Upper lobe of right lung (tissue), 1 donor: ENCODE data around the gene ERFE. TPM values are rescaled to one million over a fixed set of nuclear protein-coding genes. Genes with fewer than 3 reads are reported as not detected.

Source experiments
- ATAC-seq: fragments of 200-7000 bp; cut with Tn5 transposase; one replicate; pipeline ENCODE4 v1.9.1; 2020; ENCODE audit warnings: mild to moderate bottlenecking, moderate library complexity
- DNase-seq: peaks from one replicate; pipeline ENCODE4 v3.0.0-alpha.2; 2020
- H3K27ac ChIP-seq: fragments of 200-600 bp; one replicate; pipeline ENCODE4 v1.8.0; 2022
- H3K27me3 ChIP-seq: fragments of 200-600 bp; one replicate; pipeline ENCODE4 v1.8.0; 2022; ENCODE audit warnings: mild to moderate bottlenecking
- H3K36me3 ChIP-seq: fragments of 200-600 bp; one replicate; pipeline ENCODE4 v1.8.0; 2022
- H3K4me1 ChIP-seq: fragments of 200-600 bp; one replicate; pipeline ENCODE4 v1.8.0; 2022
- H3K4me3 ChIP-seq: fragments of 200-600 bp; one replicate; pipeline ENCODE4 v1.8.0; 2022; ENCODE audit warnings: mild to moderate bottlenecking
- H3K9me3 ChIP-seq: fragments of 200-600 bp; one replicate; pipeline ENCODE4 v1.8.0; 2022
- CTCF ChIP-seq: fragments of 200-600 bp; IDR thresholded peaks from one replicate; pipeline ENCODE4 v1.8.0; 2022; ENCODE audit warnings: antibody characterized with exemption
- intact Hi-C: fragments of 100-400 bp; cut with DNase I; formaldehyde crosslinking; loops from one replicate; pipeline ENCODE4 v1.11.0; 2022
- total RNA-seq: library from RNA; stranded (reverse); fragmentation: NEBNext Ultra II Directional; extraction: Animal tissue kit (Norgen Biotek cat#: 25700); gene quantifications from one replicate; pipeline ENCODE4 v1.2.1, GENCODE V29; 2021
- donor health status: DM: no; HTN: yes; CAD: no; lungs with severe emphysema.

Gene ERFE
- total RNA-seq, 1 donor from 2014 or later = not detected

- DNase-seq = no peak
- no peak for ATAC-seq
- no peaks in the 10 kb centered on the region for H3K4me1 ChIP-seq
- intact Hi-C loops = no loop called here
- no peaks in the 10 kb centered on the region for H3K36me3 ChIP-seq
- no peak overlapping the region for H3K4me3 ChIP-seq
- TF ChIP-seq CTCF = no peak
- H3K27ac ChIP-seq = no peak overlapping the region
- peaks cover 21% of the 10 kb centered on the region for H3K27me3 ChIP-seq
- no peaks in the 10 kb centered on the region for H3K9me3 ChIP-seq
Measured at GRCh38 chr2:238121511-238122286, 37.1 kb upstream of the ERFE start.

- H3K9me3 ChIP-seq = no peaks in the 10 kb centered on the region
- no peak overlapping the region for H3K27ac ChIP-seq
- intact Hi-C loops = no loop called here
- H3K36me3 ChIP-seq = no peaks in the 10 kb centered on the region
- no peak for ATAC-seq
- DNase-seq = no peak
- no peak for TF ChIP-seq CTCF
- H3K4me1 ChIP-seq = no peaks in the 10 kb centered on the region
- H3K27me3 ChIP-seq = peaks cover 14% of the 10 kb centered on the region
- H3K4me3 ChIP-seq = no peak overlapping the region
Measured at GRCh38 chr2:238122287-238123217, 36.2 kb upstream of the ERFE start.

- DNase-seq = no peak
- Histone ChIP-seq H3K4me3 (no peak overlapping the region), H3K27me3 (peaks cover 11% of the 10 kb centered on the region), H3K9me3 (no peaks in the 10 kb centered on the region), H3K27ac (no peak overlapping the region), H3K36me3 (no peaks in the 10 kb centered on the region), H3K4me1 (no peaks in the 10 kb centered on the region)
- ATAC-seq = no peak
- no peak for TF ChIP-seq CTCF
- intact Hi-C loops = no loop called here
Measured at GRCh38 chr2:238123218-238123971, 35.4 kb upstream of the ERFE start.

- Histone ChIP-seq H3K9me3 (no peaks in the 10 kb centered on the region), H3K27me3 (peaks cover 11% of the 10 kb centered on the region), H3K36me3 (no peaks in the 10 kb centered on the region), H3K4me3 (no peak overlapping the region), H3K27ac (no peak overlapping the region), H3K4me1 (no peaks in the 10 kb centered on the region)
- no peak for DNase-seq
- no peak for ATAC-seq
- intact Hi-C loops = no loop called here
- no peak for TF ChIP-seq CTCF
Measured at GRCh38 chr2:238123991-238124470, 34.7 kb upstream of the ERFE start.

- Histone ChIP-seq H3K4me3 (no peak overlapping the region), H3K9me3 (no peaks in the 10 kb centered on the region), H3K27me3 (peaks cover 11% of the 10 kb centered on the region), H3K4me1 (no peaks in the 10 kb centered on the region), H3K36me3 (no peaks in the 10 kb centered on the region), H3K27ac (no peak overlapping the region)
- ATAC-seq (no peak), DNase-seq (no peak)
- intact Hi-C loops = no loop called here
- no peak for TF ChIP-seq CTCF
Measured at GRCh38 chr2:238124488-238125126, 34.2 kb upstream of the ERFE start.
